Measurements from ENCODE around the gene AKR1C2.

- TF ChIP-seq GABPA (tag; conservative IDR thresholded peaks at IDR 0.05; ENCODE audit: low read depth) (no peak), ATF1 (CRISPR knock-in tag; IDR thresholded peaks at IDR 0.05) (no peak), ATF1 (tag; IDR thresholded peaks at IDR 0.05) (no peak), FOXM1 (IDR thresholded peaks at IDR 0.05; ENCODE audit: low read depth) (no peak), FOXM1 (CRISPR knock-in tag; IDR thresholded peaks at IDR 0.05; ENCODE audit: low read depth) (no peak), POLR2AphosphoS2 (IDR thresholded peaks at IDR 0.05; ENCODE audit: low read length) (no peak)
Observed at GRCh38 chr10:5002013-5002727, 1.5 kb downstream of the AKR1C2 start.

All from K562 (cell line).